ENCODE measurements around the gene SMPDL3A. TPM values are rescaled to one million over a fixed set of nuclear protein-coding genes. Genes with fewer than 3 reads are reported as not detected.

Gene SMPDL3A
- total RNA-seq, 4 donors from 2014 or later: 6.6 to 14.9 (median 7.4) TPM

- intact Hi-C loops (cut with DNase I): no loop called here
- TF ChIP-seq POLR2A (IDR thresholded peaks at IDR 0.05; ENCODE audit: low read depth): no peak
- no peak for TF ChIP-seq CTCF (IDR thresholded peaks at IDR 0.05)
- no peak for TF ChIP-seq EP300 (IDR thresholded peaks at IDR 0.05)
- TF ChIP-seq POLR2AphosphoS5 (IDR thresholded peaks at IDR 0.05): no peak
- Histone ChIP-seq H3K36me3 (no peaks in the 10 kb centered on the region), H3K9me3 (no peaks in the 10 kb centered on the region), H3K27ac (replicated peaks in 1 of 4) (no peak overlapping the region), H3K27me3 (no peaks in the 10 kb centered on the region), H3K4me1 (no peaks in the 10 kb centered on the region), H3K4me3 (no peak overlapping the region)
- 25% methylated on average over 1 of the region's 1 CpG for WGBS
- no peak for DNase-seq (ENCODE audit: extremely low spot score)
Observed at GRCh38 chr6:122758927-122759334, 30.1 kb upstream of the SMPDL3A start.

GRCh38 chr6:122760330-122760729 is 28.7 kb upstream of the SMPDL3A start:
- H3K4me3 ChIP-seq: no peak overlapping the region
- intact Hi-C loops (cut with DNase I): no loop called here
- no peaks in the 10 kb centered on the region for H3K27me3 ChIP-seq
- no peaks in the 10 kb centered on the region for H3K9me3 ChIP-seq
- TF ChIP-seq POLR2AphosphoS5 (IDR thresholded peaks at IDR 0.05) (no peak), CTCF (IDR thresholded peaks at IDR 0.05) (no peak), EP300 (IDR thresholded peaks at IDR 0.05) (no peak), POLR2A (IDR thresholded peaks at IDR 0.05; ENCODE audit: low read depth) (no peak)
- H3K36me3 ChIP-seq: no peaks in the 10 kb centered on the region
- DNase-seq (ENCODE audit: extremely low spot score): no peak
- no peak overlapping the region for H3K27ac ChIP-seq (replicated peaks in 1 of 4)
- H3K4me1 ChIP-seq: no peaks in the 10 kb centered on the region

GRCh38 chr6:122766256-122766655 is 22.8 kb upstream of the SMPDL3A start:
- no peak for DNase-seq (ENCODE audit: extremely low spot score)
- Histone ChIP-seq H3K27ac (replicated peaks in 1 of 4) (no peak overlapping the region), H3K9me3 (no peaks in the 10 kb centered on the region), H3K4me3 (no peak overlapping the region), H3K36me3 (no peaks in the 10 kb centered on the region), H3K4me1 (no peaks in the 10 kb centered on the region), H3K27me3 (peaks cover 0 to 2% (median 0%) of the 10 kb centered on the region in 4 donors)
- TF ChIP-seq POLR2A (IDR thresholded peaks at IDR 0.05; ENCODE audit: low read depth) (no peak), POLR2AphosphoS5 (IDR thresholded peaks at IDR 0.05) (no peak), EP300 (IDR thresholded peaks at IDR 0.05) (no peak), CTCF (IDR thresholded peaks at IDR 0.05) (no peak)
- intact Hi-C loops (cut with DNase I): no loop called here

GRCh38 chr6:122770835-122771601 is 18.0 kb upstream of the SMPDL3A start:
- intact Hi-C loops (cut with DNase I): no loop called here
- no peak overlapping the region for H3K27ac ChIP-seq (replicated peaks in 1 of 4)
- H3K27me3 ChIP-seq: peaks cover 0 to 2% (median 0%) of the 10 kb centered on the region in 4 donors
- TF ChIP-seq POLR2AphosphoS5 (IDR thresholded peaks at IDR 0.05) (no peak), POLR2A (IDR thresholded peaks at IDR 0.05; ENCODE audit: low read depth) (no peak), CTCF (IDR thresholded peaks at IDR 0.05) (no peak), EP300 (IDR thresholded peaks at IDR 0.05) (no peak)
- no peak for DNase-seq (ENCODE audit: extremely low spot score)
- 25% methylated on average over 1 of the region's 1 CpG for WGBS
- H3K4me3 ChIP-seq: no peak overlapping the region
- no peaks in the 10 kb centered on the region for H3K4me1 ChIP-seq
- H3K36me3 ChIP-seq: no peaks in the 10 kb centered on the region
- H3K9me3 ChIP-seq: no peaks in the 10 kb centered on the region

All from esophagus muscularis mucosa (tissue), 4 donors.